Measurements from ENCODE around the gene ESF1.

Gene ESF1

GRCh38 chr20:13784893-13785715 lies at the start of gene ESF1, which contains the start of gene NDUFAF5:
Gene ESF1, minus strand, starts transcription at chr20:13784919. Its CDS starts 1,779 bp downstream, at chr20:13783140.
Gene NDUFAF5, plus strand, starts transcription at chr20:13785028. Its CDS starts 41 bp downstream, at chr20:13785069.
- DNase-seq, result peak; percentile 97

GRCh38 chr20:13831476-13831875 lies 46.8 kb upstream of the ESF1 start:
- DNase-seq, result no peak

- no peak for DNase-seq
These were observed 40.7 kb upstream of the ESF1 start for GRCh38 chr20:13825465-13825864.

GRCh38 chr20:13824459-13824858 lies 39.7 kb upstream of the ESF1 start:
- no peak for DNase-seq

- no peak for DNase-seq
These were observed 37.7 kb upstream of the ESF1 start for GRCh38 chr20:13822459-13822858.

GRCh38 chr20:13821876-13822275 lies 37.2 kb upstream of the ESF1 start:
- no peak for DNase-seq

- peak; percentile 59 for DNase-seq
These were observed 35.3 kb upstream of the ESF1 start for GRCh38 chr20:13819885-13820645.

GRCh38 chr20:13817342-13817741 lies 32.6 kb upstream of the ESF1 start:
- no peak for DNase-seq

- DNase-seq, result no peak
These were observed 32.0 kb upstream of the ESF1 start for GRCh38 chr20:13816757-13817156.

GRCh38 chr20:13814672-13815071 lies 30.0 kb upstream of the ESF1 start:
- no peak for DNase-seq

GRCh38 chr20:13813910-13814309 lies 29.2 kb upstream of the ESF1 start:
- no peak for DNase-seq

- DNase-seq, result no peak
These were observed 25.7 kb upstream of the ESF1 start for GRCh38 chr20:13810446-13810845.

- DNase-seq, result no peak
These were observed 25.1 kb upstream of the ESF1 start for GRCh38 chr20:13809855-13810254.

GRCh38 chr20:13809373-13809772 lies 24.7 kb upstream of the ESF1 start:
- DNase-seq, result no peak

GRCh38 chr20:13800728-13801134 lies 16.0 kb upstream of the ESF1 start:
- no peak for DNase-seq

GRCh38 chr20:13799974-13800373 lies 15.3 kb upstream of the ESF1 start:
- no peak for DNase-seq

GRCh38 chr20:13799040-13799439 lies 14.3 kb upstream of the ESF1 start:
- DNase-seq, result no peak

- DNase-seq, result no peak
These were observed 9.9 kb upstream of the ESF1 start for GRCh38 chr20:13794667-13795066.

GRCh38 chr20:13793001-13793400 lies 8.3 kb upstream of the ESF1 start:
- DNase-seq, result no peak

- no peak for DNase-seq
These were observed 7.1 kb upstream of the ESF1 start for GRCh38 chr20:13791540-13792459.

GRCh38 chr20:13790708-13791107 lies 6.0 kb upstream of the ESF1 start:
- no peak for DNase-seq

- DNase-seq, result peak; percentile 53
These were observed 3.6 kb upstream of the ESF1 start for GRCh38 chr20:13788167-13788834.
